Medulla oblongata (tissue), 1 donor: ENCODE measurements around the gene FN1.
"Not testable (repeated sequence)": the region's sequence is repeated elsewhere in the genome, so short reads cannot be mapped to it uniquely, and the experiment has no call there.

Experiments used
- DNase-seq: peaks from one replicate; pipeline ENCODE4 v3.0.0-alpha.2; 2015; ENCODE audit errors: extremely low spot score

The FN1 gene

GRCh38 chr2:215338883-215339679 is 96.8 kb downstream of the FN1 start:
- no peak for DNase-seq

- no peak for DNase-seq
Observed at GRCh38 chr2:215332872-215333595, 102.8 kb downstream of the FN1 start.

- no peak for DNase-seq
Observed at GRCh38 chr2:215328066-215328465, 107.8 kb downstream of the FN1 start.

- DNase-seq: no peak
Observed at GRCh38 chr2:215324811-215325210, 111.1 kb downstream of the FN1 start.

- no peak for DNase-seq
Observed at GRCh38 chr2:215320679-215321078, 115.2 kb downstream of the FN1 start.

GRCh38 chr2:215320102-215320501 is 115.8 kb downstream of the FN1 start:
- no peak for DNase-seq

GRCh38 chr2:215319500-215319899 is 116.4 kb downstream of the FN1 start:
- no peak for DNase-seq

- DNase-seq: no peak
Observed at GRCh38 chr2:215316336-215316735, 119.5 kb downstream of the FN1 start.

- no peak for DNase-seq
Observed at GRCh38 chr2:215315301-215315700, 120.6 kb downstream of the FN1 start.

- no peak for DNase-seq
Observed at GRCh38 chr2:215314896-215315295, 121.0 kb downstream of the FN1 start.

- no peak for DNase-seq
Observed at GRCh38 chr2:215313255-215313613, 122.6 kb downstream of the FN1 start.

GRCh38 chr2:215311625-215312396 is 124.1 kb downstream of the FN1 start, which contains the start of gene ATIC:
Gene ATIC (plus strand): TSS chr2:215312059. CDS start chr2:215312143, 84 bp downstream.
- peak; percentile 93 for DNase-seq

GRCh38 chr2:215311259-215311624 is 124.6 kb downstream of the FN1 start:
- DNase-seq: not testable (repeated sequence)
